ENCODE data around the gene ARHGAP32.

DNA sequence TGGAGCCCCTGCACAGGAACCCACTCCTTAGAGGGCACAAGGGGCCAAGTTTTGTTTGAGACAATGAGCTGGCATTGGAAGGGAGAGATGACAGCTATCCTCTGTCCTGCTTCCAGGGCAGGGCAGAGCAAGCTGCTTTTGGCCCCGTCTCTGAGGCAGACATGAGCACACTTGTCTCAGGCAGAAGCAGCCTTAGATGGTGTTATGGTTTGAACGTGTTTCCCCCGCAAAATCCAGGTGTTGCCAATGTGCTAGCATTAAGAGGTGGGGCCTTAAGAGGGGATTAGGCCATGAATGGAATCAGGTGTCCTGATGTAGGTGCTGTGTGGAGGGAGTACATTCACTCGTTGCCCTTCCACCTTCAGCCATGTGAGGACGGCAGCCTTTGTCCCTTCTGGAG, 252.0 kb downstream of the ARHGAP32 start:
- TF ChIP-seq FOSL1 (IDR thresholded peaks at IDR 0.05; ENCODE audit: low read depth), result no peak
- TF ChIP-seq YY1 (IDR thresholded peaks at IDR 0.05; ENCODE audit: extremely low read depth, insufficient replicate concordance, low read depth, low read length), result no peak
- TF ChIP-seq, protein P1, sequence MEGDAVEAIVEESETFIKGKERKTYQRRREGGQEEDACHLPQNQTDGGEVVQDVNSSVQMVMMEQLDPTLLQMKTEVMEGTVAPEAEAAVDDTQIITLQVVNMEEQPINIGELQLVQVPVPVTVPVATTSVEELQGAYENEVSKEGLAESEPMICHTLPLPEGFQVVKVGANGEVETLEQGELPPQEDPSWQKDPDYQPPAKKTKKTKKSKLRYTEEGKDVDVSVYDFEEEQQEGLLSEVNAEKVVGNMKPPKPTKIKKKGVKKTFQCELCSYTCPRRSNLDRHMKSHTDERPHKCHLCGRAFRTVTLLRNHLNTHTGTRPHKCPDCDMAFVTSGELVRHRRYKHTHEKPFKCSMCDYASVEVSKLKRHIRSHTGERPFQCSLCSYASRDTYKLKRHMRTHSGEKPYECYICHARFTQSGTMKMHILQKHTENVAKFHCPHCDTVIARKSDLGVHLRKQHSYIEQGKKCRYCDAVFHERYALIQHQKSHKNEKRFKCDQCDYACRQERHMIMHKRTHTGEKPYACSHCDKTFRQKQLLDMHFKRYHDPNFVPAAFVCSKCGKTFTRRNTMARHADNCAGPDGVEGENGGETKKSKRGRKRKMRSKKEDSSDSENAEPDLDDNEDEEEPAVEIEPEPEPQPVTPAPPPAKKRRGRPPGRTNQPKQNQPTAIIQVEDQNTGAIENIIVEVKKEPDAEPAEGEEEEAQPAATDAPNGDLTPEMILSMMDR (IDR thresholded peaks at IDR 0.05 in 2 of 3, conservative IDR thresholded peaks at IDR 0.05 in 1 of 3; ENCODE audit: borderline replicate concordance in 1 of 3, insufficient read depth in 1 of 3, low read depth in 2 of 3, low read length in 2 of 3), result no peak
- no peak for TF ChIP-seq POLR2AphosphoS5 (IDR thresholded peaks at IDR 0.05; ENCODE audit: low read depth, low read length)
- TF ChIP-seq, protein P2, sequence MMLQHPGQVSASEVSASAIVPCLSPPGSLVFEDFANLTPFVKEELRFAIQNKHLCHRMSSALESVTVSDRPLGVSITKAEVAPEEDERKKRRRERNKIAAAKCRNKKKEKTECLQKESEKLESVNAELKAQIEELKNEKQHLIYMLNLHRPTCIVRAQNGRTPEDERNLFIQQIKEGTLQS (IDR thresholded peaks at IDR 0.05), result no peak
- no peak for TF ChIP-seq SIN3A (IDR thresholded peaks at IDR 0.05; ENCODE audit: low read depth)
- no peak for TF ChIP-seq EZH2 (IDR thresholded peaks at IDR 0.05)
- TF ChIP-seq RAD21 (IDR thresholded peaks at IDR 0.05; ENCODE audit: low read depth), result no peak
- no peak for TF ChIP-seq SP1 (IDR thresholded peaks at IDR 0.05; ENCODE audit: low read depth)
- TF ChIP-seq SRF (IDR thresholded peaks at IDR 0.05; ENCODE audit: low read depth), result no peak
- TF ChIP-seq, protein P3, sequence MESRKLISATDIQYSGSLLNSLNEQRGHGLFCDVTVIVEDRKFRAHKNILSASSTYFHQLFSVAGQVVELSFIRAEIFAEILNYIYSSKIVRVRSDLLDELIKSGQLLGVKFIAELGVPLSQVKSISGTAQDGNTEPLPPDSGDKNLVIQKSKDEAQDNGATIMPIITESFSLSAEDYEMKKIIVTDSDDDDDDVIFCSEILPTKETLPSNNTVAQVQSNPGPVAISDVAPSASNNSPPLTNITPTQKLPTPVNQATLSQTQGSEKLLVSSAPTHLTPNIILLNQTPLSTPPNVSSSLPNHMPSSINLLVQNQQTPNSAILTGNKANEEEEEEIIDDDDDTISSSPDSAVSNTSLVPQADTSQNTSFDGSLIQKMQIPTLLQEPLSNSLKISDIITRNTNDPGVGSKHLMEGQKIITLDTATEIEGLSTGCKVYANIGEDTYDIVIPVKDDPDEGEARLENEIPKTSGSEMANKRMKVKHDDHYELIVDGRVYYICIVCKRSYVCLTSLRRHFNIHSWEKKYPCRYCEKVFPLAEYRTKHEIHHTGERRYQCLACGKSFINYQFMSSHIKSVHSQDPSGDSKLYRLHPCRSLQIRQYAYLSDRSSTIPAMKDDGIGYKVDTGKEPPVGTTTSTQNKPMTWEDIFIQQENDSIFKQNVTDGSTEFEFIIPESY (IDR thresholded peaks at IDR 0.05; ENCODE audit: extremely low read depth, insufficient replicate concordance, low read length), result no peak
- no peak for TF ChIP-seq TCF7L2 (IDR thresholded peaks at IDR 0.05; ENCODE audit: borderline replicate concordance, extremely low read depth, insufficient read depth, insufficient read length)
- TF ChIP-seq JUND (IDR thresholded peaks at IDR 0.05), result no peak
